H1 (cell line): Measurements from ENCODE around the gene VPS41. TPM values are rescaled to one million over a fixed set of nuclear protein-coding genes. Genes with fewer than 3 reads are reported as not detected.

ENCODE experiments used
- POU5F1 ChIP-seq: IDR thresholded peaks from 2 replicates; pipeline ENCODE4 v1.6.1; 2011; ENCODE audit warnings: low read depth, mild to moderate bottlenecking, low read length, moderate library complexity
- SP2 ChIP-seq: IDR thresholded peaks from 2 replicates; pipeline ENCODE4 v1.6.1; 2012; ENCODE audit warnings: mild to moderate bottlenecking, low read length, inconsistent platforms
- TBP ChIP-seq: IDR thresholded peaks from 2 replicates; pipeline ENCODE4 v1.6.1; 2011; ENCODE audit warnings: low read depth, low read length, improper control_type of control experiment
- polyA plus RNA-seq, 7 experiments: library from polyadenylated mRNA; depleted of rRNA in 3 of 7; stranded (reverse) in 5 of 7; unstranded in 2 of 7; fragments of >200 nt in 5 of 7; fragments of 200-250 nt in 2 of 7; gene quantifications; 1 replicate in 5 of 7; 2 replicates in 1 of 7; 4 replicates in 1 of 7; pipeline versions ENCODE4 v1.2.1 to v1.2.3, GENCODE V29; 2011 to 2013; ENCODE audit warnings: missing spikeins in 2 of 7, mixed read lengths in 2 of 7
- total RNA-seq: library from RNA; stranded (reverse); fragmentation: NEBNext Ultra II Directional; extraction: Animal tissue kit (Norgen Biotek cat#: 25700); gene quantifications from 2 replicates; pipeline ENCODE4 v1.2.1, GENCODE V29; 2021
- TF ChIP-seq, protein P1 (sequence below): IDR thresholded peaks from 2 replicates; pipeline ENCODE4 v1.6.1; 2012; ENCODE audit warnings: low read length, inconsistent platforms

Gene VPS41
- total and polyA plus RNA-seq, 2 of the 8 experiments (the other 6 are each of a cell fraction or from before 2014, with no cell fraction given), result 10.7 to 63.3 TPM

GRCh38 chr7:38889079-38889478, 19.9 kb downstream of the VPS41 start (continued):
- TF ChIP-seq, protein P1, sequence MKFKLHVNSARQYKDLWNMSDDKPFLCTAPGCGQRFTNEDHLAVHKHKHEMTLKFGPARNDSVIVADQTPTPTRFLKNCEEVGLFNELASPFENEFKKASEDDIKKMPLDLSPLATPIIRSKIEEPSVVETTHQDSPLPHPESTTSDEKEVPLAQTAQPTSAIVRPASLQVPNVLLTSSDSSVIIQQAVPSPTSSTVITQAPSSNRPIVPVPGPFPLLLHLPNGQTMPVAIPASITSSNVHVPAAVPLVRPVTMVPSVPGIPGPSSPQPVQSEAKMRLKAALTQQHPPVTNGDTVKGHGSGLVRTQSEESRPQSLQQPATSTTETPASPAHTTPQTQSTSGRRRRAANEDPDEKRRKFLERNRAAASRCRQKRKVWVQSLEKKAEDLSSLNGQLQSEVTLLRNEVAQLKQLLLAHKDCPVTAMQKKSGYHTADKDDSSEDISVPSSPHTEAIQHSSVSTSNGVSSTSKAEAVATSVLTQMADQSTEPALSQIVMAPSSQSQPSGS, result no peak
- TF ChIP-seq TBP, result no peak
- TF ChIP-seq SP2, result no peak
- no peak for TF ChIP-seq POU5F1
